HG03097 (cell line): Measurements from ENCODE around the gene POLR3K.

Experiments used
- ATAC-seq: cut with Tn5 transposase; IDR thresholded peaks from one replicate; pipeline ENCODE4 v1.9.1; 2021; ENCODE audit not compliant: unreplicated experiment, low FRiP score

POLR3K gene

GRCh38 chr16:66309-67182 is 13.1 kb upstream of the POLR3K start:
- no peak for ATAC-seq

GRCh38 chr16:65745-66144 is 12.3 kb upstream of the POLR3K start:
- no peak for ATAC-seq

- ATAC-seq: no peak
Measured at GRCh38 chr16:64914-65255, 11.5 kb upstream of the POLR3K start.

- no peak for ATAC-seq
Measured at GRCh38 chr16:63998-64913, 10.8 kb upstream of the POLR3K start.

- no peak for ATAC-seq
Measured at GRCh38 chr16:63466-63865, 10.1 kb upstream of the POLR3K start.

- no peak for ATAC-seq
Measured at GRCh38 chr16:62968-63391, 9.6 kb upstream of the POLR3K start.

GRCh38 chr16:62283-62967 is 9.0 kb upstream of the POLR3K start:
- no peak for ATAC-seq

- no peak for ATAC-seq
Measured at GRCh38 chr16:61879-62281, 8.5 kb upstream of the POLR3K start.

GRCh38 chr16:60929-61878 is 7.8 kb upstream of the POLR3K start:
- no peak for ATAC-seq

- no peak for ATAC-seq
Measured at GRCh38 chr16:60166-60565, 6.8 kb upstream of the POLR3K start.

GRCh38 chr16:59440-60059 is 6.1 kb upstream of the POLR3K start:
- ATAC-seq: no peak

- no peak for ATAC-seq
Measured at GRCh38 chr16:58491-59439, 5.4 kb upstream of the POLR3K start.

GRCh38 chr16:57711-58110 is 4.3 kb upstream of the POLR3K start:
- ATAC-seq: no peak

- ATAC-seq: no peak
Measured at GRCh38 chr16:56231-56927, 3.0 kb upstream of the POLR3K start.

- ATAC-seq: no peak
Measured at GRCh38 chr16:55571-56136, 2.2 kb upstream of the POLR3K start.

GRCh38 chr16:54237-54581 is 801 bp upstream of the POLR3K start:
- no peak for ATAC-seq

GRCh38 chr16:50769-51591 is 2.4 kb downstream of the POLR3K start:
- no peak for ATAC-seq
